Measurements from ENCODE around the gene CLIC4. TPM values are rescaled to one million over a fixed set of nuclear protein-coding genes. Genes with fewer than 3 reads are reported as not detected.

The CLIC4 gene
- total RNA-seq, 1 donor from 2014 or later = 353 TPM

DNA sequence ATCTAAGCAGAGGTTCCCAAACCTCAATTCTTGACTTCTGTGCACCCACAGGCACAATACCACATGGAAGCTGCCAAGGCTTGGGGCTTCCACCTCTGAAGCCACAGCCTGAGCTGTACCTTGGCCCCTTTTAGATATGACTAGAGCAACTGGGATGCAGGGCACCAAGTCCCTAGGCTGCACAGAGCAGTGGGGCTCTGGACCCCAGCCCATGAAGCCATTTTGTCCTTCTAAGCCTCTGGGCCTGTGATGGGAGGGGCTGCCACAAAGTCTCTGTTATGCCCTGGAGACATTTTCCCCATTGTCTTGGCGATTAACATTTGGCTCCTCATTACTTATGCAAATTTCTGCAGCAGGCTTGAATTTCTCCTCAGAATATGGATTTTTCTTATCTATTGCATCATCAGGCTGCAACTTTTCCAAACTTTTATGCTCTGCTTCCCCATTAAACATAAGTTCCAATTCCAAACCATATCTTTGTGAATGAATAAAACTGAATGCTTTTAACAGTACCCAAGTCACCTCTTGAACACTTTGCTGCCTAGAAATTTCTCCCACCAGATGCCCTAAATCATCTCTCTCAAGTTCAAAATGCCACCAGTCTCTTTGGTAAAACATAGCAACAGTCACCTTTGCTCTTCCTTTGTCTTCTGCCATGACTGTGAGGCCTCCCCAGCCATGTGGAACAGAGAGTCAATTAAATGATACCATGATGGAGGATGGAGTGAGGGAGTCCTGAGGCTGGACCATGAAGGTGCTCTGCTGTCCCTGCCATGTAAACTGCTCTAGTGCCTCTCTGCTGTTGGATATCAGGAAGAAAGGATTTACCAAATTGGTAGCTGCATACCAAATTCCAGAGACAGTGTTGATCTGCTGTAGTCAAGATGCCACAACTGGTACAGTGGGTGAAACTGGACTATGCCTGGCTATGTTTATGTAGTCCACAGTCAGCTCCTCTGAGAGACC, 147.2 kb downstream of the CLIC4 start:
- H3K36me3 ChIP-seq (ENCODE audit: insufficient read depth, low read length) = no peaks in the 10 kb centered on the region
- TF ChIP-seq EZH2 (IDR thresholded peaks at IDR 0.05; ENCODE audit: insufficient read depth, low read length) = no peak
- no peak for TF ChIP-seq CTCF (IDR thresholded peaks at IDR 0.05; ENCODE audit: insufficient read depth, low read depth, low read length)
- no peak overlapping the region for H3K4me3 Mint-ChIP-seq (ENCODE audit: unreplicated experiment)
- no peaks in the 10 kb centered on the region for H3K4me1 Mint-ChIP-seq (ENCODE audit: low read depth, unreplicated experiment)
- no peak overlapping the region for H3K27ac Mint-ChIP-seq (ENCODE audit: unreplicated experiment)
- peaks cover 20% of the 10 kb centered on the region for H3K9me3 Mint-ChIP-seq (ENCODE audit: unreplicated experiment)
- peaks cover 4% of the 10 kb centered on the region for H3K27me3 ChIP-seq (ENCODE audit: insufficient read depth, low read length)
- H3K4me3 ChIP-seq (ENCODE audit: insufficient read depth, low read depth, low read length) = no peak overlapping the region
- H2AFZ ChIP-seq (ENCODE audit: low read depth, low read length) = no peak overlapping the region
- no peak for FAIRE-seq
- H3K4me2 ChIP-seq (ENCODE audit: low read length) = no peak overlapping the region
- H4K20me1 ChIP-seq (ENCODE audit: insufficient read depth, low read length) = no peaks in the 10 kb centered on the region
- no peak for DNase-seq (ENCODE audit: low read depth)
- no peaks in the 10 kb centered on the region for H3K9me3 ChIP-seq (ENCODE audit: insufficient read depth, low read depth, low read length)
- H3K9ac ChIP-seq (ENCODE audit: low read length) = no peak overlapping the region
- peaks cover 8% of the 10 kb centered on the region for H3K4me1 ChIP-seq (ENCODE audit: insufficient read depth, low read length)
- H3K36me3 Mint-ChIP-seq (ENCODE audit: low read depth, unreplicated experiment) = no peaks in the 10 kb centered on the region
- no peaks in the 10 kb centered on the region for H3K79me2 ChIP-seq (ENCODE audit: insufficient read depth, low read length)
- H3K27ac ChIP-seq (ENCODE audit: low read depth, low read length) = no peak overlapping the region
- peaks cover 8% of the 10 kb centered on the region for H3K27me3 Mint-ChIP-seq (ENCODE audit: low read depth, unreplicated experiment)

GRCh38 chr1:24893431-24893830, 148.2 kb downstream of the CLIC4 start:
- H3K4me1 ChIP-seq (ENCODE audit: insufficient read depth, low read length) = peaks cover 8% of the 10 kb centered on the region
- peaks cover 8% of the 10 kb centered on the region for H3K27me3 Mint-ChIP-seq (ENCODE audit: low read depth, unreplicated experiment)
- FAIRE-seq = no peak

More at GRCh38 chr1:24893431-24893830, 148.2 kb downstream of the CLIC4 start:
- Histone ChIP-seq H3K36me3 (ENCODE audit: insufficient read depth, low read length) (no peaks in the 10 kb centered on the region), H3K27ac (ENCODE audit: low read depth, low read length) (no peak overlapping the region), H3K79me2 (ENCODE audit: insufficient read depth, low read length) (no peaks in the 10 kb centered on the region), H3K4me2 (ENCODE audit: low read length) (no peak overlapping the region), H3K4me3 (ENCODE audit: insufficient read depth, low read depth, low read length) (no peak overlapping the region), H3K9ac (ENCODE audit: low read length) (no peak overlapping the region), H3K9me3 (ENCODE audit: insufficient read depth, low read depth, low read length) (no peaks in the 10 kb centered on the region), H2AFZ (ENCODE audit: low read depth, low read length) (no peak overlapping the region), H3K27me3 (ENCODE audit: insufficient read depth, low read length) (peaks cover 4% of the 10 kb centered on the region), H4K20me1 (ENCODE audit: insufficient read depth, low read length) (no peaks in the 10 kb centered on the region)
- no peak for TF ChIP-seq CTCF (IDR thresholded peaks at IDR 0.05; ENCODE audit: insufficient read depth, low read depth, low read length)
- no peak for TF ChIP-seq EZH2 (IDR thresholded peaks at IDR 0.05; ENCODE audit: insufficient read depth, low read length)
- no peak overlapping the region for H3K27ac Mint-ChIP-seq (ENCODE audit: unreplicated experiment)
- peaks cover 20% of the 10 kb centered on the region for H3K9me3 Mint-ChIP-seq (ENCODE audit: unreplicated experiment)
- no peak for DNase-seq (ENCODE audit: low read depth)
- no peak overlapping the region for H3K4me3 Mint-ChIP-seq (ENCODE audit: unreplicated experiment)
- H3K36me3 Mint-ChIP-seq (ENCODE audit: low read depth, unreplicated experiment) = no peaks in the 10 kb centered on the region
- H3K4me1 Mint-ChIP-seq (ENCODE audit: low read depth, unreplicated experiment) = no peaks in the 10 kb centered on the region

Other genes starting within 250 kb of the CLIC4 start
- gene RCAN3, start 242.6 kb upstream of the CLIC4 start, total RNA-seq = 15.4 and 17.7 TPM in 2 replicates
- not detected in 2 replicates for gene NCMAP, start 189.4 kb upstream of the CLIC4 start, total RNA-seq
- 124 and 138 TPM in 2 replicates for gene SRRM1, start 102.1 kb upstream of the CLIC4 start, total RNA-seq
- 2.1 and 2.5 TPM in 2 replicates for gene RUNX3, start 184.8 kb downstream of the CLIC4 start, total RNA-seq

Data from astrocyte (in vitro differentiated cells and primary cell).